MG63 (cell line): ENCODE data around the gene POLR2A. TPM values are rescaled to one million over a fixed set of nuclear protein-coding genes. Genes with fewer than 3 reads are reported as not detected.
"Not testable (repeated sequence)": the region's sequence is repeated elsewhere in the genome, so short reads cannot be mapped to it uniquely, and the experiment has no call there.

Source experiments
- DNase-seq: peaks from one replicate; pipeline ENCODE4 v3.0.0-alpha.2; 2020
- H3K27me3 ChIP-seq: fragments of 250-450 bp; sonication (Bioruptor Pico); 2 replicates; pipeline ENCODE4 v1.5.1; 2020; ENCODE audit warnings: mild to moderate bottlenecking, moderate library complexity
- H3K36me3 ChIP-seq: fragments of 250-450 bp; sonication (Bioruptor Pico); 2 replicates; pipeline ENCODE4 v1.5.1; 2020; ENCODE audit warnings: mild to moderate bottlenecking, moderate library complexity
- H3K4me3 ChIP-seq: fragments of 250-450 bp; sonication (Bioruptor Pico); 2 replicates; pipeline ENCODE4 v1.5.1; 2020; ENCODE audit warnings: mild to moderate bottlenecking, moderate library complexity
- H3K9me3 ChIP-seq: fragments of 250-450 bp; sonication (Bioruptor Pico); 2 replicates; pipeline ENCODE4 v1.5.1; 2020; ENCODE audit warnings: mild to moderate bottlenecking, moderate library complexity
- total RNA-seq: library from RNA; depleted of rRNA; stranded (reverse); fragments of >200 nt; shearing (Covaris generic); gene quantifications from 2 replicates; pipeline ENCODE4 v1.2.3, GENCODE V29; 2014; ENCODE audit warnings: low replicate concordance

Gene POLR2A
- total RNA-seq, 1 experiment from 2014 or later, result 16.2 TPM

GRCh38 chr17:7470457-7470973, 13.7 kb upstream of the POLR2A start:
- not testable (repeated sequence) for H3K4me3 ChIP-seq, H3K36me3 ChIP-seq, DNase-seq, H3K9me3 ChIP-seq, H3K27me3 ChIP-seq

GRCh38 chr17:7471729-7472128, 12.4 kb upstream of the POLR2A start:
- Histone ChIP-seq H3K27me3 (no peaks in the 10 kb centered on the region), H3K36me3 (peaks cover 3% of the 10 kb centered on the region; the same call in 1 of the 2 replicates), H3K9me3 (no peaks in the 10 kb centered on the region), H3K4me3 (no peak overlapping the region)
- no peak for DNase-seq

- H3K36me3 ChIP-seq, result not testable (repeated sequence)
Measured at GRCh38 chr17:7474767-7475166, 9.4 kb upstream of the POLR2A start.

DNA sequence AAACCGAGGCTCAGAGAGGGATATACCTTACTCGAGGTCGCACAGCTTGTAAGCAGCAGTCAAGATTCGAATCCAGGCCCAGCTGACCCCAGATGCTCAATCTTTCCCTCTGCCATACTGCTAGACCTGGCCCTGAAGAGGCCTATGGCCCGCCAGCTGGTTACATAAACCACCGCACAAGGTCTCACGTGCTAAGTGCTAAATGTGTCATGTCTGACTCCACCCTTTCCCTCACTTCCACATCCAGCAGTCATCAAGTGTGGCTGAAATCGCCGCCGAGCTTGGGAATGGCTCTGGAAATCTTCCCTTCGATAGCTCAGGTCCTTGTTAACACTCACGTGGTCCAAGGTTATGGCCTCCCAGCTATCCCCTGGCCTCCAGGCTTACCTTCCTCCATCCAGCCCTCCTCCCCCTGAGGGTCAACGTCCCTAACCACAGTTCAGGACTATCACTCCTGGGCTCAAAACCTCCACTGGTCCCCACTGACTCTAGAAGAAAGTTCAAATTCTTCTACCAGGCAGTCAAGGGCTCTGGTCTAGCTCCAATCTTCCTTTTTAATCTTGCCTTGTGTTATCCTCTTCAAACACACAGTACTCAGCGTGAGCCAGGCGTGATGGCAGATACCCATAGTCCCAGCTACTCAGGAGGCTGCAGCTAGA, 8.3 kb upstream of the POLR2A start:
- DNase-seq, result no peak
- Histone ChIP-seq H3K9me3 (no peaks in the 10 kb centered on the region), H3K36me3 (no peaks in the 10 kb centered on the region; the same call in 1 of the 2 replicates), H3K27me3 (no peaks in the 10 kb centered on the region), H3K4me3 (no peak overlapping the region)

More at GRCh38 chr17:7474767-7475166, 9.4 kb upstream of the POLR2A start:
- DNase-seq, H3K4me3 ChIP-seq, H3K9me3 ChIP-seq, H3K27me3 ChIP-seq: not testable (repeated sequence)

DNA sequence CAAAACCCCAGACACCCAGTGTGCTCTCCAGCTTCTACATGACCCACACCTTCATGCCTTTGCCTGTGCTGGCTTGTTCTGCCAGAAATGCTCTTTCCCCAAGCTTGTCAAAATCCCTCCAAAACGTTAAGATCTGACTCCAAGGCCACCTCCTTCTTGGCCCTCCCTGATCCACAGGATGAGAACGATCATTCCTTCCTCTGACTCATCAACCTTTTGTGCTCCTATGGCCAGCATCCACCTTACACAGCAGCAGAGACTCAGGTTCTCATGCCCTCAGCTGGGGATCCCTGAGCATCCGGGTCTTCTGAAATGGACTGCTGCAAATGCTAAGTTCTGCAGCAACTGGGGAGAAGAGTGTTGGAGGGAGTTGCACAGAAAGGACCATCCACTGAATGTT, 7.7 kb upstream of the POLR2A start:
- no peaks in the 10 kb centered on the region for H3K27me3 ChIP-seq
- no peaks in the 10 kb centered on the region; the same call in 1 of the 2 replicates for H3K36me3 ChIP-seq
- no peak overlapping the region for H3K4me3 ChIP-seq
- DNase-seq, result peak; percentile 23
- H3K9me3 ChIP-seq, result no peaks in the 10 kb centered on the region

DNA sequence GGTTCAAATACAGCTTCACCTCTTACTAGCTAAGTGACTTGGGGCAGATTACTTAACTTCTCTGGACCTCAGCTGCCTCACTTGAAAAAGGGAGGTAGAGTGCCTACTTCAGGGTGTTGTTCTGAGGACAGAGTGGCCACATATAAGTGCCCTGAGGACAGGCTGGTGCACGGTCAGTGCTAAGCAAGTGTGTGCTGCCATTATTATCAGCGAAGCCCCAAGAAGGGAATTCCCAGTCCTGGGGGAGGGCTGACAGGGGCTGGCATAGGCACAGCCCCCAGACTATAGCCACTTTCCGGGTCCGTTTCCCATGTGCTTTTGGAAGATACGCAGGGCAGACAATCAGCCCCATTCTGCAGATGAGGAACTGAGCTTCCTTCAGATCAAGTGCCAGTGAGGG, 7.2 kb upstream of the POLR2A start:
- Histone ChIP-seq H3K9me3 (no peaks in the 10 kb centered on the region), H3K36me3 (no peaks in the 10 kb centered on the region; the same call in 1 of the 2 replicates), H3K27me3 (no peaks in the 10 kb centered on the region), H3K4me3 (no peak overlapping the region)
- DNase-seq, result no peak

DNA sequence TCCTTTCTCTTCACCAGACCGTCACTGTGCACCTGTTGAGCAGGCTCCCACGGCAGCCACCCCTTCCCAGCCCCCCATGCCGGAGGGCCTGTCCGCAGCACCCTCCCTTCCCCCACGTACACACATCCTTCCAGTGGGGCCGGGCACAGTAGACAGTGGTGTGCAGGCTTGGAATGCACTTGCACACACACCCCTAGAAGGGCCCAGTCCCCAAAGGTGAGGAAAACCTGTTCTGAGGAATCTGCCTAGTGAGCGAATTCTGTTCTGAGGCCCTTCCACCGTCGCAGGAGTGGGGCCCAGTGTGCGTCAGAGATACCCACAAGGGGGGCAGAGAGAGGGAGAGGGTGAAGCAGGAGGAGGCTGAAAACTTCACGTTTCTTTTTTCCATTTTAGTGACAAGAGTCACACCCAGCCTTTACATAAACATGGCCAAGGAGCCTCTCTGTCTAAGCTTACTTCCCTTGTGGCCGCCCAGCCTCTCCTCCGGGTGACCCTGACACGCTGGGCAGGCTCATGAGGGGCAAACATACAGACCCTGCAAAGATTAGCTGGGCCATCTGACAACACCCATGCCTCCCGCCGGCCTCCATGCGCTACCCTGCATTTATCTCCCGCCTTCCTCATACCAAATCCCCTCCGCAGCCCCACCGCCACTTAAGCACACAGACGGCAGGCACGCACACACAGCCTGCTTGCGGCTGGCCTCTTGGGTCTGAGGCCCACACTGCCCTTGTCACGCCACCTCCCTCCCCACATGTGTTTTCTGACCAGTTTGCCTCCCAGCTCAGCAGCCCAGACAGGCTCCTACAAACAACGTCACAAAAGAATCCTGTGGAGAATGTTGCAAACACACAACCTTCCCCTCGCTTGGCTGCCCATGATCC, 6.5 kb upstream of the POLR2A start:
- peak; percentile 47 for DNase-seq
- Histone ChIP-seq H3K27me3 (no peaks in the 10 kb centered on the region), H3K36me3 (no peaks in the 10 kb centered on the region; the same call in 1 of the 2 replicates), H3K4me3 (peak overlapping the region; percentile 63), H3K9me3 (no peaks in the 10 kb centered on the region)

- Histone ChIP-seq H3K36me3 (peaks cover 1% of the 10 kb centered on the region; the same call in 1 of the 2 replicates), H3K27me3 (no peaks in the 10 kb centered on the region), H3K4me3 (peak overlapping the region; percentile 63), H3K9me3 (no peaks in the 10 kb centered on the region)
- DNase-seq, result peak; percentile 39
Measured at GRCh38 chr17:7478276-7479212, 5.6 kb upstream of the POLR2A start.

DNA sequence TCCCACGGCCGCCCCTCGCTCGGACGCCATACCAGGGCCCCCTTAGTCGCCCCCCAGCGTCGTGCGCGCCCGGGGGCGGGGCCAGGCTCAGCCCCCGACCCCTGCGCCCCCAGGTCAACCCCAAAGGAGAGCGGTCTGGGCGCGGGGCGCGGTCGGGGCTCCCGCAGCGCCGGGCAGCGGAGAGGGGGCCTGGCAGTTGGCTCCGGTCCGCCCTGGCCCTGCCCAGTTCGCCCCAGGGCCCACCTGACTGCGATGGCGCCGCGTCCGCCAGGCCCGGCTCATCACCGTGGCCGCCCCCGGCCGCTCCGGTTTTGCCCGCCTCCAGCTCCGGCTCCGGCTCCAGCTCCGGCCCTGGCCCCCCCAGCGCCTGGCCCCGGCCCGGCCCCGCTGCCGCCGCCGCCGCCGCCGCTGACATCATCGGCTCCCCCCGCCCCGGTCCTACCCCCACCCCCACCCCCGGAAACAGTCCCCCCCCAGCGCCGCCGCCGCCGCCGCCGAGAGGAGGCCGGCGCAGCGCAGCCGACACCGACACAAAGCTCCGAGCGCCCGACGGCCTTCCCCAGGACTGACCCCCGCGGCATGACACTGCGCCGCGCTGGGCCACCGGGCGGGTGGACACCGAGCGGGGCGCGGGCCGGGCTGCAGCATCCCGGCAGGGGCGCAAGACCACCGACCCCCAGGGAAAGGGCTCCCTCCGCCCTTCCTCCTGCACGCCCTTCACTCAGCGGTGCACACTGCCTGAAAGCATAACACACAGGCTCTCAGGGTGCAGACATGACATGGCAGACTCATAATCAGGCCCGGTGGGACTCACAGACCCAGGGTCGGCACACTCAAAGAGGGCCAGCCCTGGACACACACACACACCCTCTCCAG, 4.7 kb upstream of the POLR2A start, which contains the start of gene ZBTB4:
Gene ZBTB4, minus strand, starts transcription at position 419 of the 876 bp plus-strand sequence. CDS start 12,830 bp downstream, outside the sequence.
- Histone ChIP-seq H3K4me3 (peak within 1 kb of the TSS; percentile 63), H3K36me3 (peaks cover 2% of the 10 kb centered on the region; the same call in 1 of the 2 replicates), H3K9me3 (no peaks in the 10 kb centered on the region), H3K27me3 (no peaks in the 10 kb centered on the region)
- peak; percentile 42 for DNase-seq

DNA sequence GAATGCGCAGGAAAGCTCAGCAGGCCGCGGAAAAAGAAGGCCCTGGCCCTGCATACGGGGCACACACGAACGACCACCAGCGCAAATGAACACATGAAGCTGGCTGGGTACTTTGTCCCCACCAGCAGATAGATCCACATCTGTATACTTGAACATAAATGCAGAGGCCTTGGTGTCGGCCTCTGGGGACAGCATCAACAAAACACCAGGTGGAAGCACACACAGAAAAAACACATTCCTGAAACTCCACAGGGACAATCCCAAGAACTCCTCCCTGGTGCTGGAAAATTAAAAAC, 4.1 kb upstream of the POLR2A start:
- Histone ChIP-seq H3K36me3 (peaks cover 2% of the 10 kb centered on the region; the same call in 1 of the 2 replicates), H3K4me3 (peak overlapping the region; percentile 63), H3K9me3 (no peaks in the 10 kb centered on the region), H3K27me3 (no peaks in the 10 kb centered on the region)
- no peak for DNase-seq

DNA sequence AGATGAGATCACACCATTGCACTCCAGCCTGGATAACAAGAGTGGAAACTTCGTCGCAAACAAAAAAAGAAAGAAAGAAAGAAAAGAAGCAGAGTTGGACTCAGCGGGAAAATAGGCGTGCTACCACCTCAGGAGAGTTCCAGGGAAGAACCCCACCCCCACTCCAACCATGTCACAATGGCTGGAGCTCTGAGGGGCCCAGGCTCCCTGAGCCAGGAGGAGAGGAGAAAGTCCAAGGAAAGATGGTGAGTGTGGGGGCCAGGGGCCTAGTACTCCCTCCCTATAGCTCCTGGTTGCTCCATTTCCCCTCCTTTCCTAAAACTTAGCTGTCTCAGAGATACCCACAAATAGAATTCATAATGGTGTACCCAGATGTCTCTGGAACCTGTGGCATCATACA, 2.9 kb upstream of the POLR2A start, which contains the start of gene SLC35G6:
Gene SLC35G6, plus strand, starts transcription at position 172 of the 400 bp plus-strand sequence. Its CDS starts 71 bp downstream, at position 243.
- not testable (repeated sequence) for H3K27me3 ChIP-seq, DNase-seq, H3K9me3 ChIP-seq, H3K36me3 ChIP-seq
- H3K4me3 ChIP-seq, result peak within 1 kb of the TSS; percentile 63; the same call in 1 of the 2 replicates

DNA sequence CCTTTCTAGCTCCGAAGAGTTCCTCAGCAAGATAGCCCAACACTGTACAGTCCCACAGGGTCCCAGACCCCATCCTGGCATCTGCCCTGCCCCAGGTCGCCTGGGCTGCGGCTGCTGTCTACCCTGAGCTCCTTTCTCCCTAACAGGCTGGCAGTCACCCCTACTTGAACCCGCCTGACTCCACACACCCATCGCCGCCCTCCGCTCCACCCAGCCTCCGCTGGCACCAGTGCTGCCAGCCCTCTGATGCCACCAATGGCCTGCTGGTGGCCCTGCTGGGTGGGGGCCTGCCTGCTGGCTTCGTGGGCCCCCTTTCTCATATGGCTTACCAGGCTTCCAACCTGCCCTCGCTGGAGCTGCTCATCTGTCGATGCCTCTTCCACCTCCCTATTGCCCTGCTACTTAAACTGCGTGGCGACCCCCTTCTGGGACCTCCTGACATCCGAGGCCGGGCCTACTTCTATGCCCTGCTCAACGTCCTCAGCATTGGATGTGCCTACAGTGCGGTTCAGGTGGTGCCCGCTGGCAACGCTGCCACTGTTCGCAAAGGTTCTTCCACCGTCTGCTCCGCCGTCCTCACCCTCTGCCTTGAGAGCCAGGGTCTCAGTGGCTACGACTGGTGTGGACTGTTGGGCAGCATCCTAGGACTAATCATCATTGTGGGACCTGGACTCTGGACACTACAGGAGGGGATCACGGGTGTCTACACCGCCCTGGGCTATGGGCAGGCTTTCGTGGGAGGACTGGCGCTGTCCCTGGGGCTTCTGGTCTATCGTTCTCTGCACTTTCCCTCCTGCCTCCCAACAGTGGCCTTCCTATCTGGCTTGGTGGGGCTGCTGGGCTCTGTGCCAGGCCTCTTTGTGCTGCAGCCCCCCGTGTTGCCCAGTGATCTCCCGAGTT, 2.1 kb upstream of the POLR2A start:
- DNase-seq, H3K27me3 ChIP-seq: not testable (repeated sequence)

GRCh38 chr17:7482742-7483088, 1.5 kb upstream of the POLR2A start:
- DNase-seq, H3K36me3 ChIP-seq, H3K9me3 ChIP-seq, H3K4me3 ChIP-seq, H3K27me3 ChIP-seq: not testable (repeated sequence)

More for the DNA sequence above, 2.1 kb upstream of the POLR2A start:
- not testable (repeated sequence) for H3K9me3 ChIP-seq, H3K36me3 ChIP-seq, H3K4me3 ChIP-seq

DNA sequence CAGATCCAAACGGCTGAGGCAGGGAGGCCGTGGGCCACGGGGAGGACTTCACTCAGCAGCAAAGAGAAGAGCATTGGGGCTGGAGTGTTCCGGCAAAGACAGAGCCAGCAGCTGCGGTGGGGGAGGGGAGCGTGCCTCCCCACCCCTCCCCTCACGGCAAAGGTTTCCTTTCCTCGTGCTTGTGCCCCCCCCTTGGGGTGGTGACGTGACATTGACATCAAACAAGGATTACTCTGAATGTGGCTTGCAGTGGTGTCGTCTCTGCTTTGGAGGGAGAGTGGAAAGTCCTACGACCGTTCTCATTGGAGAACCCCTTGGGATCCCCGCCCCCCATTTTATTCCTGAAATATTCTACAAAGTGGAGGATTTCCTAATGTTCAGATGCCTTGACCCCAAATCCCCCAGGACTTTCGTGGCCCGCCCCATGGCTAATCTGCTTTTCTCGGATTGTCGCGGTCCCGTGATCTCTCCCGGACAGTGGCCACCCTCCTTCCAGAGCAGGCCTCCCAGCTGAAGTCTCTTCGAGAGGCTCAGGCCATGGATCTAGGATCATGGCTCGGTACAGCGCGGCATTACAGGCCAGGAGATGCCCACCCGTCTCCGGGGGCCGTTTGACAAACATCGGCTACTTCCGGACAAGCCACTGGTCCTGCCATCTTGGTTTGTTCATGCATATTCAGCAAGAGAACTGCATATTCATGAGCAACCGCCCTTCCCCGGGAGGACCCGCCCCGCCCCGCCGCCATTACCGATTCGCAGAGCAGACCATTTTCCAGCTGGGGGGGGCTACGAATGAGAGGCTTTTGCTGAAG, 705 bp upstream of the POLR2A start:
- Histone ChIP-seq H3K27me3 (no peaks in the 10 kb centered on the region), H3K9me3 (no peaks in the 10 kb centered on the region), H3K36me3 (peaks cover 4% of the 10 kb centered on the region), H3K4me3 (peak overlapping the region; percentile 91)
- DNase-seq, result peak; percentile 82
